Liver (tissue), 3 donors: ENCODE results near the gene CPNE5.

Experiments used
- EGR1 ChIP-seq, 2 donors: IDR thresholded peaks; 2 replicates each; pipeline ENCODE4 v1.6.1; 2016 to 2018; ENCODE audit warnings: antibody characterized with exemption in 2 of 2, low read depth in 2 of 2
- HNF4A ChIP-seq, 2 donors: conservative IDR thresholded peaks; 2 replicates each; pipeline ENCODE4 v1.6.1; 2016; ENCODE audit warnings: antibody characterized with exemption in 2 of 2, mild to moderate bottlenecking in 2 of 2
- TAF1 ChIP-seq: conservative IDR thresholded peaks from 2 replicates; pipeline ENCODE4 v1.6.1; 2016; ENCODE audit warnings: antibody characterized with exemption, mild to moderate bottlenecking
- YY1 ChIP-seq: IDR thresholded peaks from 2 replicates; pipeline ENCODE4 v1.6.1; 2016; ENCODE audit warnings: antibody characterized with exemption, mild to moderate bottlenecking
- TF ChIP-seq, protein P1 (sequence below): IDR thresholded peaks from 2 replicates; pipeline ENCODE4 v1.6.1; 2016; ENCODE audit warnings: antibody characterized with exemption, mild to moderate bottlenecking
- TF ChIP-seq, protein P2 (sequence below): fragments of 150-350 bp; IDR thresholded peaks from 2 replicates; pipeline ENCODE4 v1.5.1; 2017; ENCODE audit warnings: improper control_type of control experiment, low read depth, low read length; ENCODE audit not compliant: missing input control
- donor health status: healthy.
- donor health status: healthy.

DNA sequence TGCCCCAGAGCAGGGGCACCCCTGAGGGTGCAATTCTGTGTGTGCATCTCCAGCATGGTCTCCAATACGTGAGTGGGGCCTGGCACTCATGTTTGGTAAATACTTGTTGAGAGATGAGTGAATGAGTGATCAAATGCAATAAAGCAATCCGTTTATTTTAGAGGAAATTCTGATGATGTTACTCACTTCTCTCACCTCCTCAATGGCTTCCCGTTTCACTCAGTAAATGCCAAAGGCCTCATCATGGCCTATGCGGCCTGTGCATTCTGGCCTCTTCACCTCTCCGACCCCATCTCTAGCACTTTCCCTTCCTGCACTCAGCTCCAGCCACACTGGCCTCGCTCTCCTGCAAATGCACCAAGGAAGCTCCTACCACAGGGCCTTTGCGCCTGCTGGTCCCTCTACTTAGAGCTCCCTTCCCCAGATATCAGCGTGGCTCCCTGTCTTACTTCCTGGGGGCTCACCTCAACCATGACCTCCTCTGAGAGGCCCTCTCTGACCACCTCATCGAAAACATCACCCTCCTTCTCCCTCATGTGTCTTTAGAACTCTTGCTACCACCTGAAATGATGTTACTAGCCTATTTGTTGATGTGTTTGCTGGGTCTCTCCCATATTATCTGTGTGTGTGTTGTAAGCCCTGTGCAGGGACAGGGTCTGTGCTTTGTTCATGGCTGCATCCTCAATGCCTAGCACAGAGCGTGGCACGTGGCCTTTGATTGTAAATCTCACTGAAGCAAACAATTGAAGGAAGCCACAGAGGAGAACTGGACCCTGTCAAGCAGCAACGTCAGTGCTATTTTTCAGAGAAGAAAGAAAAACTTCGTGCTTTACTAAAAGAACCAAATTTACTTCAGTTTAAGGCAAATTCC lies 99.1 kb downstream of the CPNE5 start:
- TF ChIP-seq, protein P1, sequence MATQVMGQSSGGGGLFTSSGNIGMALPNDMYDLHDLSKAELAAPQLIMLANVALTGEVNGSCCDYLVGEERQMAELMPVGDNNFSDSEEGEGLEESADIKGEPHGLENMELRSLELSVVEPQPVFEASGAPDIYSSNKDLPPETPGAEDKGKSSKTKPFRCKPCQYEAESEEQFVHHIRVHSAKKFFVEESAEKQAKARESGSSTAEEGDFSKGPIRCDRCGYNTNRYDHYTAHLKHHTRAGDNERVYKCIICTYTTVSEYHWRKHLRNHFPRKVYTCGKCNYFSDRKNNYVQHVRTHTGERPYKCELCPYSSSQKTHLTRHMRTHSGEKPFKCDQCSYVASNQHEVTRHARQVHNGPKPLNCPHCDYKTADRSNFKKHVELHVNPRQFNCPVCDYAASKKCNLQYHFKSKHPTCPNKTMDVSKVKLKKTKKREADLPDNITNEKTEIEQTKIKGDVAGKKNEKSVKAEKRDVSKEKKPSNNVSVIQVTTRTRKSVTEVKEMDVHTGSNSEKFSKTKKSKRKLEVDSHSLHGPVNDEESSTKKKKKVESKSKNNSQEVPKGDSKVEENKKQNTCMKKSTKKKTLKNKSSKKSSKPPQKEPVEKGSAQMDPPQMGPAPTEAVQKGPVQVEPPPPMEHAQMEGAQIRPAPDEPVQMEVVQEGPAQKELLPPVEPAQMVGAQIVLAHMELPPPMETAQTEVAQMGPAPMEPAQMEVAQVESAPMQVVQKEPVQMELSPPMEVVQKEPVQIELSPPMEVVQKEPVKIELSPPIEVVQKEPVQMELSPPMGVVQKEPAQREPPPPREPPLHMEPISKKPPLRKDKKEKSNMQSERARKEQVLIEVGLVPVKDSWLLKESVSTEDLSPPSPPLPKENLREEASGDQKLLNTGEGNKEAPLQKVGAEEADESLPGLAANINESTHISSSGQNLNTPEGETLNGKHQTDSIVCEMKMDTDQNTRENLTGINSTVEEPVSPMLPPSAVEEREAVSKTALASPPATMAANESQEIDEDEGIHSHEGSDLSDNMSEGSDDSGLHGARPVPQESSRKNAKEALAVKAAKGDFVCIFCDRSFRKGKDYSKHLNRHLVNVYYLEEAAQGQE: no peak
- TF ChIP-seq, protein P2, sequence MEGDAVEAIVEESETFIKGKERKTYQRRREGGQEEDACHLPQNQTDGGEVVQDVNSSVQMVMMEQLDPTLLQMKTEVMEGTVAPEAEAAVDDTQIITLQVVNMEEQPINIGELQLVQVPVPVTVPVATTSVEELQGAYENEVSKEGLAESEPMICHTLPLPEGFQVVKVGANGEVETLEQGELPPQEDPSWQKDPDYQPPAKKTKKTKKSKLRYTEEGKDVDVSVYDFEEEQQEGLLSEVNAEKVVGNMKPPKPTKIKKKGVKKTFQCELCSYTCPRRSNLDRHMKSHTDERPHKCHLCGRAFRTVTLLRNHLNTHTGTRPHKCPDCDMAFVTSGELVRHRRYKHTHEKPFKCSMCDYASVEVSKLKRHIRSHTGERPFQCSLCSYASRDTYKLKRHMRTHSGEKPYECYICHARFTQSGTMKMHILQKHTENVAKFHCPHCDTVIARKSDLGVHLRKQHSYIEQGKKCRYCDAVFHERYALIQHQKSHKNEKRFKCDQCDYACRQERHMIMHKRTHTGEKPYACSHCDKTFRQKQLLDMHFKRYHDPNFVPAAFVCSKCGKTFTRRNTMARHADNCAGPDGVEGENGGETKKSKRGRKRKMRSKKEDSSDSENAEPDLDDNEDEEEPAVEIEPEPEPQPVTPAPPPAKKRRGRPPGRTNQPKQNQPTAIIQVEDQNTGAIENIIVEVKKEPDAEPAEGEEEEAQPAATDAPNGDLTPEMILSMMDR: no peak
- TF ChIP-seq HNF4A (conservative IDR thresholded peaks at IDR 0.05) (no peak), TAF1 (no peak), EGR1 (IDR thresholded peaks at IDR 0.05; ENCODE audit: low read depth in 2 of 2) (no peak), YY1 (no peak)
